GM21619 (cell line): ENCODE results near the gene UTS2R.

ENCODE experiments used
- ATAC-seq: cut with Tn5 transposase; IDR thresholded peaks from one replicate; pipeline ENCODE4 v1.9.1; 2021; ENCODE audit not compliant: unreplicated experiment

The UTS2R gene

DNA sequence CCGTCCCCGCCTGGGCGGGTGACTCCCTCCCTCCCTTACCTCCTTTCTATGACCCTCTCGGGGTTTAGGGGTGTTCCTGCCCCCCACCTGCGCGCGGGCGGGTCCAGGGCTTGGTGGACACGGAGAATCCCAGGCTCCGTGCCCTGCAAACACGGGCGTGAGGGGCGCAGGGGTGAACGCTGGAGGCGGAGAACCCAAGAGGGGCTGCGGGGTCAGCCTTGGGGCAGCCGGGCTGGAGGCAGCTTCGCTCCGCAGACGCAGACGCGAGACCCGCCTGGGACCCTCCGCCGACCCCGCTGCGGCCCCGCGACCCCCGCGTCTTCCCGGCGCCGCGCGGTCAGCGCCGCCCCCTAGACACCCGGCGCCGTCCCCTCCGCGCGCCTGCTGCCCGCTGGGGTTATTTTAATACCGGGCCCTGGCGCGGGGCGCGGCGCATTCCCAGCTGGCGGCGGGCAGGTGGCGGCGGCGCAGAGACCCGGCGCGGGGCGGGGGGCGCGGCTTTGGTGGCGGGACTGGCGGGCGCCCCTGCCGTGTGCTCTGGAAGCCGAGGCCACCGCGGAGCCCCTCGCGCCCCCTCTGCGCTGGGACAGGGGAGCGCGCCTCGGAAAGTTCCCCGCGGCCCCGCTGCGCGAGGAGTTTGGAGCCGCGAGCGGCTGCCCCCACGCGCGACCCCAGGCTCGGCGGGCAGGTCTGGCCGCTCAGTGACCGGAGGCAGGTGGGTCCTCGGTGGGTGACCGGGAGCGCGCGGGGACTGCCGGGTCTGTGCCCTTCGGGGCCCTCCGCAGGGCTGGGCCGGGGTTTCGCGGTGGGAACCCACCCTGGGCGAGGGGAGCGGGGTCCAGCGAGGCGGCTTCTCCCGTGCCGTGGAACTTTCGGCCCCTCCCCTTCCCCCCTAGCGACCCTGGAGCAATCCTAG, at the start of gene UTS2R:
Gene UTS2R (plus strand): TSS at position 433 of the 916 bp plus-strand sequence. CDS start 2,560 bp downstream, outside the sequence.
- ATAC-seq: no peak

GRCh38 chr17:82321947-82322466, 49.6 kb upstream of the UTS2R start:
- ATAC-seq: no peak

DNA sequence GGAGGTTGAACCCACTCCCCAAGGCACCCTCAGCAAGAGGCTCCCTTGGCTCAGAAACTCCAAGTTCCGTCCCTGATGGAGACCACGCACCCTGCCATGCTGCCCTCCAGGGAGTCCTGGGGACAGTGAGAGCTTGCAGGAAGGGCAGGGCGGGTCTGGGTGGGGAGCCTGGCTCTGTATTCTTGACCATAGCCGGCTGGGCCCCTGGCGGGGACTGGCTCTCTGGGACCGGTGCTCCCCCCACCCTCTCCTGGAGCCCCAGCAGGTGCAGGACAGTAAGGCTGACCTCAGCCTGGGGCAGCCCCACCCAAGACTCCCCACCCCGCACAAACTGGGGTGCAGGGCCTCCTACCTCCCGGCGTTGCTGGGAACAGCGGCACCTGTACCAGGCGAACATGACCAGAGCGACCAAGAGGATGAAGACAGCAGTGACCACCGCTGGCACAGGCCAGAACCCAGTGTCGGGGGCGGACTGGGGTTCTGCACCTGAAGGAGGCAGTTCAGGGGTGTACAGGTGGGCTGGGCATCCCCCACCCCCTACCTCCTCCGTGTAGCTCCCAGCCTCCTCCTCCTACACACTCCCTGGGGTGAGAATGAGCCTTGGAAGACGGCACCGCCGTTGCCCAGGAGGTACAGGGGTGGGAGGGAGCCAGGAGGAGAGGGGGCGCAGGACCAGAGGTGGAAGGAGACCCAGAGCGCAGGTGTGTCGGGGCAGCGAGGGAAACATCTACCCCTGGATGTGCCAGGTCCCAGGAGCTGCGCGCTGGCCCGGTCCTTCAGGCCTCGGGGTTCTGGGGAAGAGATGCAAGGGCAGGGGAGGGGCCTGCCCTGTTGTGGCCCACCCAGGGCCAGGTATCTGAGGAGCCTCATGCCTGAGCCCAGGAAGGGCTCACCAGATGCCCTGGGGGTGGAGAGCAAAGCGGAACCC, 48.8 kb upstream of the UTS2R start:
- no peak for ATAC-seq

DNA sequence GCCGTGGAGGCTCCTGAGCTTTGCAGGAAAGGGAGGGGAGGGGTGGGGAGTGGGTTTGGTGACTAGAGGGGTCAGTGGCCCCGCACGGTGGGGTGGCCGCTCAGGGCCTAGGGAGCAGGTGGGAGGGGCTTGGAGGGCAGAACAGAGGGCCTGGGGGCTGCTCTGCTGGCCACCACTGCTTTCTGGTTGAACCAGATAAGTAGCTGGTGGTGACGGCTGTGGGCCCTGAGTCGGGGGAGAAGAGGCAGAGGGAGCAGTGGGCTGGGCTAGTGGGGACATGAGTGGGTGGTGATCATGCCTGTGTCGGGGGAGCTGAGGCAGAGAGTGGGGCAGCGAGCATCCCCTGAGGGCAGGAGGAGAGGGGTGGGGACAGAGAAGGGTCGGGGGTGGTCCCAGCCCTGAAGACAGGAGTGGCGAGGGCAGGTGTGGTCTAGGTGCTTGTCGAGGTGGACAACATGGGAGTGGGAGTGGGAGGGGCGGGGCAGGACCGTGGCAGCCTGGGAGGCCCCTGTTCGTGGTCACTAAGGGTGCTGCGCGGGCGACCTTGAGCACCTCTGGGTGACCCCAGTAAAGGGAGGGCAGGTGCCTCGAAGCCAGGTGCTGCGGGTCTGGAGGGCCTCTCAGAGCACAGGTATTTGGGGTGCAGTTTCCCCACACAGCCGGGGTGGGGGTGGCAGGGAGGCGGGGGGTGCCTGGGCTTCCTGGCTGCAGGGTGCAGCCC, 47.9 kb upstream of the UTS2R start:
- no peak for ATAC-seq

DNA sequence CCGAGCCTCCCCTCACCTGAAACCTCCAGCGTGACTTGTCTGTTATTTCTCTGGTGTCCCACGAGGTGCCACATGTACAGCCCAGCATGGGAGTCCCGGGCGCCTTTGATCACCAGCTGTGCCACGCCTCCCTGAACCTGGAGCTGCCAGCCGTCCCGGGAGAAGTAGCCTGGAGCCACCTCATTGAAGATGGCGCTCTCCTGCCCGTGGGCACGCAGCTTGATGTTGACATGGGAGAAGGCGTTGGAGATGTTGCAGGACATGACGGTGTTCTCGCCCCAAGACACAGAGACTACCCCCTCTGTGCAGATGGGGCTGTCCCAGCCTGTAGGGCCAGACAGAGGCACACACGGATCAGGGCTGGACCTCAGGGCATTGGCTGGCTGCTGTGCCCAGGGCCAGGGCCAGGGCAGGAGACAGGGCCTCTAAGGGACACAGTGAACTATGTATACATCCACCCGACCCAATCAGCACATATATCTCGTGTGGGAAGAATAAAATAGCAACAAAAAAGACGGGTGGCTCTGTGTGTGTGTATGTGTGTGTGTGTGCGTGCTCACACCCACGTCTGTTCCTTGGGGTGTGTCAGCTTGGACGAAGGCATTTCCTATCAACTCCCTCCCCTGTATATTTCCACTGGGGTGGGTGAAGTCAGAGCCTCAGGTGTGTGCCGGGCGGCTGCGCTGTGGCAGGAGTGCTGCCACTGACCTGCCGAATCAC, 46.8 kb upstream of the UTS2R start:
- no peak for ATAC-seq

DNA sequence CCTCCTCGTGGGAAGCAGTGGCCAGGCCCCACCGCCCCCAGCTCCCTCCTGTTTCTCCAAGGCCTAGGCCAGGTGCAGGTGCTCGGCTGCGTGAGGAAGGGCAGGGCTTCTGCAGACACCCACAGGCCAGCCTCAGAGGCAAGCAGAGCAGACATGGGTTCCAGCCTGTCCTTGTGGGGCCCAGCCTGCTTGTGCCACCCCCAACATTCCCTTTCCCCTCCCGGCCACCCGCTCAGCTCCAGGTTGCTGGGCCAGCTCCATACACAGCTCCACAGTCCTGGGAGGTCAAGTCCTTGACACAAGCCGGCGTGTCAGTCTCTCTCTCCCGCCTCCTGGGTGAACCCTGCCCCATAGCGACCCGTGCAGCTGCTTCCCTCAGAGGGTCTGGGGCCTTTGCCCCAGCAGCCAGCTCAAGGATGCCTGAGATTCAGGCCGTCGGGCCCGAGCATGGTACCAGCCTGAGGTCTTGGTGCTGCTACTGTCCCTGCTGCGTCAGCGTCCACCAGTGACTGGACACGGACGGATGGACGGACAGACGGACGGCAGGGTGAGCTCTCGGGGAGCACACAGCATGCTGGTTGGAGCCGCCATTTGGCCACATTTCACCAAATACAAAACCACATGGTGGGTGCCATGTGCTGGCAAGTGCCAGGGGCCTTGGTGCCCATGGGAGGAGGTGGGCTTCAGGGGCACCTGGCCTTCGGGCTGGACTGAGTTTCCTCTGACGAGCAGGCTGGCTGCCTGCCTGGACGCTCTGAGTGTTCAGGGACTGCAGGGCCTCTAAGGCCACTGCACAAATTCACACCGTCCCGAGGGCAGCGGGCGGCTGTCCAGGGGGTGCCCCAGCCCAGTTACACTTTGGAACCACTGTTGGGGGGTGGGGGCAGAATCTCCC, 46.0 kb upstream of the UTS2R start:
- no peak for ATAC-seq

- no peak for ATAC-seq
These were observed 44.3 kb upstream of the UTS2R start for GRCh38 chr17:82327289-82327688.

- no peak for ATAC-seq
These were observed 43.8 kb upstream of the UTS2R start for GRCh38 chr17:82327757-82328140.

DNA sequence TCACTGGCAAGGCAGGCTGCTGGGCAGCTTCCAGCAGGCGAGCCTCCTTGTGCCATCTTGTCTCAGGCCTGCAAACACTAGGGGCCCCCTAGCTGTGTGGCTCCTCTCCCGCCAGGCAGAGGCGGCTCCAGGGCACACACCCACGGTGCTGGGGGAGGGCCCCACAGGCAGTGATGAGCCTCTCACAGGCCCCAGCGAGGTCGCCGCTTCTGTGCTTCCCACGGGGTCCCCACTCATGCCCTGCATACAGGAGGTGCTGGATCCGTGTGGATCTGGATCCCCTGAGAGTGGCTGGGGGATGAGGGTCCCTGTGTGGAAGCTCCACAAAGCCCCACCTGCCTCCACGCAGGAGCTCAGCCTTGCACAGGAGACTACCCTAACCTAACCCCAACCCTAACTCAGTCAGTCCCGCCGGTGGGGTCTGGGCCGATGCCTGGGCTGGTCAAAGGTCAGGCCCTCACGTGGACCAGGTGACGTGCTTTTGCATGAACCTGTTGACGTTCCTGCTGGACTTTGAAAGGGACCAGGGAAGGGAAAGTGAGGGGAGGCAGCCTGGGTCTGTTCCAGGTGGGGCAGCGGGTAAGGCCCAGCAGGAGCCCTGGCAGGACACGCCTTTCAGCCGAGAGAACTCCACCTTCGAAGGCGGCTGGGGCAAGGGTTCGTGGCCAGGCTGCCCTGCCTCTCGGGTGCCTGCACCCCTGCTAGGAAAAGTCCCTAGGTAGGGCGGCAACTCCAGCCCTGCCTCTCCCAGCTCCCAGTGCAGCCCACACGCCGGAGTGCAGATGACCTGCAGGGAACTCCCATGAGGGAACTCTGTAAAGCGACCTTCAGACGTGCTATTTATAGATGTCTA, 43.2 kb upstream of the UTS2R start:
- no peak for ATAC-seq

- ATAC-seq: no peak
These were observed 42.5 kb upstream of the UTS2R start for GRCh38 chr17:82328994-82329507.

DNA sequence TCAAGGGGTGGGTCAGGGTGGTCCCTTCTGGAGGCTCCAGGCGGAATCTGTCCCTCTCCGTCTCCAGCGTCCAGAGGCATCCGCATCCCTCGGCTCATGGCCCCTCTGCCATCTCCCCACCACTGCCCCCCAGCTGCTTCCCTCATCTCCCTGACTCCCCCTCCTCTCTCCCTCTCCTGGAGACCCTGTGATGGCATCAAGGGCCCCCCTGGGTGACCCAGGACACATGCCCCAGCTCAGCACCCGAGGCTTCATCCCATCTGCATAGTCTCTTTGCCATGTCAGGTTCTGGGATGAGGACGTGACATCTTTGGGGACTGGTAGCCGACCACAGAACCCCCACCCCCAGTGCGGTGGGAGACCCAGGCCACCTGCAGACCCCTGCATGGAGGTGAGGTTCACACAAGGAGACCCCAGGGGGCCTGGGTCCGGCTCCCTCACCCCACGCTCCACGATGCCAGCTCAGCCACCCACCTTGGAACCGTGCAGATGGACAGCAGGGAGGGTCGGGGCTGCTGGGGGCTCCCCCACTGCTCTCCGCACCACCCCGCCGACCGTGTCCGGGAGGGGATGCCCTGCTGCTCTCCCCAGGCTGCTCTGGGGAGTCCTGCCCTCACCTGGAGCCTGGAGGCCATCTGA, 41.8 kb upstream of the UTS2R start:
- no peak for ATAC-seq

GRCh38 chr17:82330322-82331239, 41.0 kb upstream of the UTS2R start:
- no peak for ATAC-seq

- ATAC-seq: no peak
These were observed 40.1 kb upstream of the UTS2R start for GRCh38 chr17:82331345-82331939.

GRCh38 chr17:82332669-82333278, 38.8 kb upstream of the UTS2R start:
- ATAC-seq: no peak

- ATAC-seq: no peak
These were observed 38.0 kb upstream of the UTS2R start, which contains the start of gene SECTM1 for GRCh38 chr17:82333279-82334171. Gene SECTM1 (minus strand): TSS chr17:82333766. CDS start chr17:82327240, 6,526 bp downstream.
